ENCODE measurements around the gene ZNF23. TPM values are rescaled to one million over a fixed set of nuclear protein-coding genes. Genes with fewer than 3 reads are reported as not detected.

ZNF23 gene
- total and polyA plus RNA-seq, 4 donors, result 1.5 to 6.1 (median 3.1) TPM

- no peak for DNase-seq (ENCODE audit: low spot score)
- Histone ChIP-seq H3K27ac (ENCODE audit: low read depth in 1 of 2, low read length in 2 of 2) (no peak overlapping the region), H3K4me1 (ENCODE audit: control insufficient read depth in 4 of 4, insufficient read depth in 4 of 4, low read length in 3 of 4) (no peaks in the 10 kb centered on the region), H3K4me3 (ENCODE audit: low read depth in 1 of 3, low read length in 3 of 3) (no peak overlapping the region), H3K9me3 (ENCODE audit: control insufficient read depth in 4 of 4, low read length in 3 of 4) (peaks cover 0 to 3% (median 1%) of the 10 kb centered on the region in 4 donors), H3K27me3 (ENCODE audit: control insufficient read depth in 4 of 4, insufficient read depth in 4 of 4, low read length in 3 of 4) (peaks cover 0 to 3% (median 0%) of the 10 kb centered on the region in 4 donors), H3K36me3 (ENCODE audit: control insufficient read depth in 4 of 4, insufficient read depth in 3 of 4, low read depth in 1 of 4, low read length in 3 of 4) (no peaks in the 10 kb centered on the region), H3K9ac (ENCODE audit: low read depth in 1 of 2, low read length in 2 of 2) (no peak overlapping the region)
- TF ChIP-seq REST (IDR thresholded peaks at IDR 0.05) (no peak), TAF1 (conservative IDR thresholded peaks at IDR 0.05) (no peak), GABPA (IDR thresholded peaks at IDR 0.05 in 1 of 2, conservative IDR thresholded peaks at IDR 0.05 in 1 of 2) (no peak), CTCF (IDR thresholded peaks at IDR 0.05; ENCODE audit: low read depth, low read length, missing input control) (no peak)
- 84% methylated on average over 4 of the region's 4 CpGs for WGBS
Observed at GRCh38 chr16:71404364-71404763, 57.7 kb downstream of the ZNF23 start.

GRCh38 chr16:71402674-71403073 is 59.4 kb downstream of the ZNF23 start:
- Histone ChIP-seq H3K4me3 (ENCODE audit: low read depth in 1 of 3, low read length in 3 of 3) (no peak overlapping the region), H3K27ac (ENCODE audit: low read depth in 1 of 2, low read length in 2 of 2) (no peak overlapping the region)
- 72% methylated on average over 11 of the region's 11 CpGs for WGBS

GRCh38 chr16:71402007-71402406 is 60.0 kb downstream of the ZNF23 start:
- 78% methylated on average over 6 of the region's 6 CpGs for WGBS
- no peak for DNase-seq (ENCODE audit: low spot score)
- no peaks in the 10 kb centered on the region for H3K36me3 ChIP-seq (ENCODE audit: control insufficient read depth in 4 of 4, insufficient read depth in 3 of 4, low read depth in 1 of 4, low read length in 3 of 4)
- H3K27me3 ChIP-seq (ENCODE audit: control insufficient read depth in 4 of 4, insufficient read depth in 4 of 4, low read length in 3 of 4), result peaks cover 0 to 3% (median 0%) of the 10 kb centered on the region in 4 donors
- no peak overlapping the region for H3K9ac ChIP-seq (ENCODE audit: low read depth in 1 of 2, low read length in 2 of 2)
- H3K9me3 ChIP-seq (ENCODE audit: control insufficient read depth in 4 of 4, low read length in 3 of 4), result peaks cover 0 to 3% (median 1%) of the 10 kb centered on the region in 4 donors
- no peak overlapping the region for H3K27ac ChIP-seq (ENCODE audit: low read depth in 1 of 2, low read length in 2 of 2)
- TF ChIP-seq RAD21 (IDR thresholded peaks at IDR 0.05) (no peak), RXRA (IDR thresholded peaks at IDR 0.05) (no peak), SP1 (IDR thresholded peaks at IDR 0.05) (no peak), CTCF (IDR thresholded peaks at IDR 0.05; ENCODE audit: low read depth, low read length, missing input control) (no peak)
- H3K4me1 ChIP-seq (ENCODE audit: control insufficient read depth in 4 of 4, insufficient read depth in 4 of 4, low read length in 3 of 4), result no peaks in the 10 kb centered on the region
- no peak overlapping the region for H3K4me3 ChIP-seq (ENCODE audit: low read depth in 1 of 3, low read length in 3 of 3)

More at GRCh38 chr16:71402674-71403073, 59.4 kb downstream of the ZNF23 start:
- Histone ChIP-seq H3K9ac (ENCODE audit: low read depth in 1 of 2, low read length in 2 of 2) (no peak overlapping the region), H3K9me3 (ENCODE audit: control insufficient read depth in 4 of 4, low read length in 3 of 4) (peaks cover 0 to 3% (median 1%) of the 10 kb centered on the region in 4 donors), H3K27me3 (ENCODE audit: control insufficient read depth in 4 of 4, insufficient read depth in 4 of 4, low read length in 3 of 4) (peaks cover 0 to 3% (median 0%) of the 10 kb centered on the region in 4 donors), H3K36me3 (ENCODE audit: control insufficient read depth in 4 of 4, insufficient read depth in 3 of 4, low read depth in 1 of 4, low read length in 3 of 4) (no peaks in the 10 kb centered on the region), H3K4me1 (ENCODE audit: control insufficient read depth in 4 of 4, insufficient read depth in 4 of 4, low read length in 3 of 4) (no peaks in the 10 kb centered on the region)
- DNase-seq (ENCODE audit: low spot score), result no peak
- TF ChIP-seq NR2F2 (IDR thresholded peaks at IDR 0.05) (no peak), ZBTB33 (IDR thresholded peaks at IDR 0.05) (no peak), HNF4G (IDR thresholded peaks at IDR 0.05) (no peak)
